GM18526 (cell line): ENCODE data around the gene GPC6.

ENCODE experiments used
- POLR2A ChIP-seq: IDR thresholded peaks from 3 replicates; pipeline ENCODE4 v1.6.1; 2011; ENCODE audit not compliant: insufficient read length; ENCODE audit errors: extremely low read depth

GPC6 gene

DNA sequence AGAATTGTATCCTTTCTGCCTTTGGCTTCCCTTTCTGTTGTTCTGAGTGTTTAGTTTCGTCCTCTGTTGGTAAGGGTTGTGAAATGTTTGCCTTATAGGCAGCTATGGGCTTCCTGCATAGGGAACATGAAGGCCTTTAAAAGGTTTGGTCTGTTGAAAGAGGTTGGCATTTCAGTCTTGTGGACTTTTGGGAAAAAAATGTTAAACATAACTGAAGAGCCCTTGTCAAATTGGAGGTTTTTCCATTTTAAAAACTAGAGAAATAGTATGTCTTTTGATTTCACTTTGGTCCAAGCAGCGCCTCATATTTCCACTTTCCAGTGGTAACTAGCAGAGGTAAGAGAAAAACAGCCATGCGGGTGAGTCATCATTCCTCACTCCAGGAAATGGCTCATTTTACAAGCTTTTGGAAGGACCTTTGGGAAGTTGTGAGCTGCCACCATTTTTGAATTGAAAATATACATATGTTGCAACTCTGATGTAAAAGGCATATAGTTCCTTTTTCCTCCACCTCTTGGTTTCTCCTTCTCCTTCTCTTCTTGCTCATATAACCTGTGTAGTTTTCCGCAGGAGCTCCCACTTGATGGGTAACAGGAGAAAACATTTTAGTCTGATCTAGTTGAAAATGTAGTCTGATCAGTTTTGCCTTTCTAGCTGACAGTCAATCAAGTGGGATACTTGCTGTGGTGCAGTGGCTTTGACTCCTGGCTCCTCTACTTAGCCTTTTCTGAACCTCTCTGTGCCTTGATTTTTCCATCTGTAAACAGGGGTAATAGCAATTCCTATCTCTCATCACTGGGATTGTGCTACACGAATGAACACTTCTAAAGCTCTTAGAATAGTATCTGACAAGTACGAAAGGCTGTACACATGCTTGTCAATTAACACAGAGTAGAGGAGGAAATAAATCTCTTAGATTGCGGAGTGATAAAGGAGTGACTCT lies 23.0 kb downstream of the GPC6 start:
- TF ChIP-seq POLR2A = no peak

DNA sequence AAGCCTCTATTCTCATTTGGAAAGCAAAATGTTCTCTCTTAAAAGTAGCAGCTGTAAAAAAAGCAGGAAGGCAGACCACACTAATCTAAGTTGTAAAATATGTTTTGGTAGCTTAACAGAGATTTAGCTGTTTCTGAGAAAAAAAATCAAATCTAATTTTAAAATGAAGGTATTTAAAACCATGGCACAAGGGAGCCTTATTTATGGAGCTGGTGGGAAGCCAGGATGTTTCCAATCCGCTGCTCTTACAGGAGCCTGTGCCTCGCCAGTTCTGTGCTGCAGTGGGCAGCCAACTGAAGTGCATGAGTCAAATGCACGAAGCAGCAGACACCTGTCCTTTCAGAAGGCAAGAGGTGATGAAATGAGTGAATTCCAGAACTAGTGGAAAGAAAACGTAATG lies 28.2 kb downstream of the GPC6 start:
- no peak for TF ChIP-seq POLR2A

DNA sequence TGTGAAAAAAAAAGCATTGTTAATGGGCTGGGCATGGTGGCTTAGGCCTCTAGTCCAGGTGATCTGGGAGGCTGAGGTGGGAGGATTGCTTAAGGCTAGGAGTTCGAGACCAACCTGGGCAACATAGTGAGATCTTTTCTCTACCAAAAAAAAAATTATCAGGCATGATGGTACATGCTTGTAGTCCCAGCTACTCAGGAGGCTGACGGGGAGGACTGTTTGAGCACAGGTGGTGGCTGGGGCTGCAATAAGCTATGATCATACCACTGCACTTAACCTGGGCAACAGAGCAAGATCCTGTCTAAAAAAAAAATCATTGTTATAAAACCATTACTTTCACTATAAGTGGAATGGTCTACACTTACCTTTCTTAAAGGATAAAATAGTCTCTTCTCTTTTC lies 30.4 kb downstream of the GPC6 start:
- TF ChIP-seq POLR2A = no peak

DNA sequence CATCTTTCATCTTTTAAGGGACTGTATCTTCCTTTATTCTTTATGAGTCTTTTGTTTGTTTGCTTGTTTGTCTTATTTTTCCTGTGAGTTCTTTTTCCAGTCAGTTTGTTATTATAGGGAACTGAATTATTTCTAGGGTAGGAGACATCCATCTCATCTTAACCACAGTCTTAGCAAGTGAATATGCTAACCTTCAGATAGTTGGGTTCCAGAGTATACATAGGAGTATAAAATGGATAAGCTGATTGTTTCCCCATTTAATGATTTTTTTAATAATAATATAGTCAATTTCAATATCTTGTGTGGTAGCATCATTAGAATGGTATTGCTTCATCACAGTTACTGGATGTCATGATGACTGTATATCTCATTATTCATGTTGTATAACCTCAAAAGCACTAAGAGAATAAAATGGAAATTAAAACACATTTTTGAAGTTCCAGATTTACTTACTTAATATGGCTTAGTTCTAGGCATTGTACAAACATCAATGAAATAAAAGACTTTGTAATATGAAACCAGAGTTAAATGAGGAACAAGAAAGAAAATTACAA lies 33.0 kb downstream of the GPC6 start:
- no peak for TF ChIP-seq POLR2A

DNA sequence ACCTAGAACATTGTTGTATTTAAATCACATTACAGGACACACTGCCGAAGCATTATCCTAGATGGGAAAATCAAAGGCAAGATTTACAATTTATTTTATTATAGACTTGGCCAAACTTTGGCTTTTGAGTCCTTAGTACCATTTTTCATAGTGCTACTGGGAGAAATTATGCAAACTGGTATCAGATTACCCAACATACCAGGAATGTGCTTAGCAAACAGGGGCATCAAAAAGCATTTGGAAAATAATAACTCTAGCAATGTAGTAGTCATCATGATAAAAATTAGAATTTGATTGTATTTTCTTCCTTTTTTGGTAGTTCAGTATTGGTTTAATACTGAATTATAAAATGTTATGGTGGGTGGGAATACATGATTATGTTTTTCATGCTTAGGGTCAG lies 34.0 kb downstream of the GPC6 start:
- no peak for TF ChIP-seq POLR2A

DNA sequence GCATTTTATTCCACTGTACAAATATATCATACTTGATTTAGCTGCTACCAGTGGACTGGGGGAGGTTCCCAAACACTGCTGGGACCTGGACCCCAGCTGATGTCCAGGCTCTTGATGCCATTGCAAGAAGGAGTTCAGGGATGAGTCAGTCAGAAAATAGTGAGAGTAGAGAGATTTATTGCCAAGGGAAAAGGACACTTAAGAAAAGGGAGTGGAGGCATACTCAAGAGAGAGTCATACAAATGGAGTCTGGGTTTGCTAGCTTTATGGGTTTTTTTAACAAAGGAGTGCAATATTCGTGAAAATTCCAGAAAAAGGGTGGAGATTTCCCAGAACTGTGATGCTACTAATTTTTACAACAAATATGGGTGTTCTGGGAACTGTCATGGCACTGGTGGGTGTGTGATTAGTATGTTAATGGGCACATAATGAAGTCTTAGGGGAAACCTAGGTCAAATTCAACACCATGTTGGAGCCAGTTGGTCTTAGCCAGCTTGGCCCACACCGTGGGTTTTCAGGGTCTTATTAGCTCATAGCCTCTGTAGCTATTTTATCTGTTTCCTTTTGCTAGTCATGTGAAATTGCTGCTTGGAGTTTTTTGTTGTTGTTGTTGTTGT lies 36.2 kb downstream of the GPC6 start:
- no peak for TF ChIP-seq POLR2A

DNA sequence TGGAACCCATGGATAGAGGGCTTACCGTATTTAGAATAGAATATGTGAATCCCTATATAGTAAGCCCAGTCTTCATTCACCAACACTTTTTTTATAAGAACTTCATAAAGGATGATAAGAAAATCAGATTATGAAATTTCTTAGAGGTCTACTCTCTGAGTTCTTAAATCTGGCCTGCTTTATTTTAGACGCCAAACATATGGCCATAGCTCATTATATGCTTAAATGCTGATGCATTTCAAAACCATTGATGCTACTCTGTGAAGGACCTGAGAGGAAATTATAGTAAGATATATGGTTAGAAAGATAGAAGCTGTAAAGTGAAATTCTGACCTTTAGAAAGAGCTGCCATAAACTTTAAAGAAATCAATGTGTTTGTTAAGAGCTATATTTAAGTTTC lies 38.3 kb downstream of the GPC6 start:
- TF ChIP-seq POLR2A = no peak

DNA sequence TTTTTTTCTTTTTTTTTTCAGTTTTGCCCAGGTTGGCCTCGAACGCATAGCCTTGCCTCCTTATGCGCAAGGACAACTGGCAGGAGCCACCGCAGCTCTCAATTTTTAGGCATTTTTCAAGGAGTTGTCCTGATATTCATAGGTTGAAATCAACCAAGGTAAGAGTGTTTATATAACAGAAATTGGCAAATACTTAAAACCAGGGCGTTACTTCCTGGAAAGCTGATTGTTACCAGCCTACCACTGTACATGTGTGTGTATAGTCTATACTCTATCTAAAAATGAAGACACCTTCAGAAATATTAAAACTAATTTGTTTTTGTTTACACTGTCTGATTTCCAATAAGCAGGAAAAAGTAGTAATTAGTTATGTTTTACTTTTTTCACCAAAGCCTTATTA lies 39.2 kb downstream of the GPC6 start:
- no peak for TF ChIP-seq POLR2A

DNA sequence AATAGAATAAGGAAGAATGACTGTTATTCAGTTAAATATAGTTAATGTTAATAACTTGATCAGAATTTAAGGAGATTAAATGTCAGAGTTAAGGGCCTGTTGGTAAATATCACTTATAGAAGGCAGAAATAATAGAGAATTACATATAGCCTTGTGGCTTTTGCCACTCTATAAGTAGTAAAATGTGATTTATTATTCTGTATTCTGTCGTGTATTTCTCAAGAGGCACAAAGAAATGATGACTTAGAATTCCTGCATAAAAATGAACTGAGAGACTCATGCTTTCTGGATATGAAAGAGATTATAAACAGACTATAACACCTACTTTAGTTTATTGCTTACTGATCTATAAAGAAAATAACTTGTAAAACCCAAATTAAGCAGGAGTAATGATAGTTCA lies 40.1 kb downstream of the GPC6 start:
- no peak for TF ChIP-seq POLR2A

DNA sequence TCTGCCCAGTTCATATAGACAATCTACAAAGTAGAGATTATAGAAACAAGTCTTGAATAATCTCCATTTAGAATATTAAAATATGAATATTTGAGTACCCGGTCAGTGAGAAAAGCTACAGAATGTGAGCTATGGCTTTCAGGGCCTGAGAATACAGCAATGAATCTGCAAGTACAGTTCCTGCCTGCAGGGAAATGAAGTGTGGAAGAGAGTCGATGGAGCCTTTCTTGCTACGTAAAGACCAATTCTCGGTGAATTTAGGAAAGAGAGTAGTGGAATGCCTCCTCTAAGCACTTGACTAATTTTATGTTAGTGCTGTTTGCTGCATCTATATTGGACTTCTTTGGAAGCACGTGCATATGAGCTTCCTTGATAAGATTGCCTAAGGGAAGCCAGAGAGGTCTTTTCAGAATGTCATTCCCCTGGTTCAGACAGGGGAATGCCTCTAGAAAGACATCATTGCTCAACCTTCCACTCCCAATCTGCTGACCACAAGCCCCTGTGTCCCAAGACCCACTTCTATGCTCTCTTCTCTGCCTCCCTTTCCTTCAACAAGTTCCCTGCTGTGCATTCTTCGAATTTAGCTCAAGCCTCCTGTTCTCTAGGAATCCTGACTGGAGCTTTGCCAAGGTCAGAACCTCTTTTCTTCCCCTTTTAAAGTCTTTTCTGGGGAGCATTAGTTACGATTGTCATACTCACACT lies 41.9 kb downstream of the GPC6 start:
- TF ChIP-seq POLR2A = no peak

DNA sequence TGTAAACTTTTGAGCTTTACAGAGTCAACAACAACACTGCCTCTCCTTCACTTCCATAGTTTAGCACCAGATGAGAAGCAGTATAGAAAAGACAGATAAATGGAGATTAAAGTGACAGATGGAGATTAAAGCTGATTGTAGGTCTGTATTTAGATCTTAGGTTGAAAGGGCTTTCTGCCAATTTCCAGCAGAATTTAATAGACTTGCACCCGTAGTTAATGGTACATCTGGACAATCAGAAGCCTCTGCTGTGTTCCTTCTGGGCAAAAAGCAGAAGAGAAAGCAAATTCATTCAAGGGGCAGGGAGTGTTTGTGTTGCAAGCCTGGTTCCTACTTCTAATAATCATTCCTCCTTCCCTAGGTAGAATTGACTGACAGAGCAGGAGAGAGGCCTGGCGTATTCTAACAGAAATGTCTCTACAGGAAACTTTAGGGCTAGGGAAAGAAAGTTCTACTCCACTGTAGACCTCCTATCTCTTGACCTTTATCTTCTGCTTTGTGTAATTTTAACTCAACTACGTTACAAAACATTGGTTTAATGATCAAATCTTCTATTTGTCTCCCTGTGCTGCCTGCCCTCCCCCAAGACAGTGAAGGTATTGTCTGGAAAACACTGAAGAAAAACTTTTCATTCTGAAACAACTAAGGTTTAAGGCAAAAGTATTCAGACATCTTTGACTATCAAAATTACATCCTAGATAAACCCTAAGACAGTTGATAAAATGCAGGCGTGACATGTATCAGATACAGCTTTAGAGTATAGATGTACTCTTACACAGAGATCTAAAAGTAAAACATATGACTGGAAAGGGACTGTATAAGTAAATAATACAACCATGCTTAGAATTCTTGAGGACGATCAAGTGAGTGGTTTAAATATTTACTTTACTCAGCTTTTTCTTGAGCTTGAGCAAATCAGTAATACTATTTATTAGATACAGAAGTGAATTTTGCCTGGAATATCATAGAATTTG lies 44.4 kb downstream of the GPC6 start:
- TF ChIP-seq POLR2A = no peak

DNA sequence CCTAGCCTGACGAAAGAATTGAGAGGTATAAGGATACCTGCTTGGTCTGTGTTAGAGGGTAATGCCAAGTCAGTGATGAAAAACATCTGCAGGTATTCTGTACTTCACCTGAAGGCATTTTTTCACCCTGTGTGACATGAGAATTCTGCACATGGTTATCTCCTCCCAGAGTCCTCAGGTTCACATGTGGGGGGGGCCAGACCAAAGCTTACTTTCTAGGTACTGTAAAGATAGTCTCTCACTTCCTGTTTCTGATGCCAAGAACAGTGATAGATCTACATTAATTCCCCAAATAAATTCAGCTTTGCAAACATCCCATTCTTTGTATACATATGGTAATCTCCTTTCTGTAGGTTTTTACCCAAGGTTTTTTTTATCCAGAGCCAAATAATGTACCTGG lies 53.4 kb downstream of the GPC6 start:
- TF ChIP-seq POLR2A = no peak

DNA sequence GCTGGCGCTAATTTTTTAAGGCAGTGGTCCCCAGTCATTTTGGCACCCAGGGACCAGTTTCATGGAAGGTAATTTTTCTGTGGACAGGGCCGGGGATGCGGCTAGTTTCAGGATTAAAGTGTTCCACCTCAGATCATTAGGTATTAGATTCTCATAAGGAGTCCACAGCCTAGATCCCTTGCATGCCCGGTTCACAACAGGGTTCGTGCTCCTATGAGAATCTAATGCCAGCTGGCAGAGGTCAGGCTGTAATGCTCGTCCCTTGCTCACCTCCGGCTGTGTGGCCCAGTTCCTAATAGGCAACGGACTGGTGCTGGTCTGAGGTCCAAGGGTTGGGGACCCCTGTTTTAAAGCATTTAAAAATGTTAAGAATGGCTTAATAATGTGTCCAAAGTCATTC lies 54.1 kb downstream of the GPC6 start:
- no peak for TF ChIP-seq POLR2A

DNA sequence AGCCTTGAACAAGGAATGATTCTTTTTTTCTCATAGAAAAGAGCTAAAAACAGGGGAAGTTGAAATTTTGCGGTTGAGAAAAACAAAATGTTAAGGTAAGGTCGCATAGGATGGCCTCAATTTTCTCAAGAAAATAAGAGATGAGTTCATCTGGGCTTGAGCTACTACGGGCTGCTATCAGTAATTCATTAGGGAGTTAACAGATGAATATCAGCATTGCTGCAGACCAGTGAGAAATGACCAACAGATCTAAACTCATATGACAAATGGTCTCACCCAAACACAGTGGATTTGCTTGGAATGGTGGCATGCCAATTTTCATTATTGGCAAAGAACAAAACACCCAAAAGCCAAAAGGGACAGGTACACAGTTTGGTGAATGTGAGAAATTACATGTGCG lies 56.6 kb downstream of the GPC6 start:
- TF ChIP-seq POLR2A = no peak

DNA sequence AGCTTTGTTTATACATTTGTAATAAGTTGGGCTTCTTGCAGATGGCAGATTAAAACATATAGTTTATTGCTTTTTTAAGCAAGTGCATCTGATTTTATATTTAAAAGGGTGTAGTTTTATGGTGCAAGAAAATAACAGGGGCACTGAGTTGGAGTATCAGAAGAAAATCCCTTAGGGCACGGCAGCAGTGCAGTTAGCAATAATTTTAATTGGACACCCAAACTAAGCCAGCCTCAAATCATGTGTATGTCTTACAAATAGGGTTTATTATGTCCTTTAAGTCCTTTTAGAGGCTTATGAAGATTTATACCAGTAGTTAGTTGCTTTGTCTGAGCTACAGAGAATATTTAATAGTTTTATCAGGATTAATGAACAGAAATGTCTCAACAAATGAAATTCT lies 57.5 kb downstream of the GPC6 start:
- no peak for TF ChIP-seq POLR2A
